Measurements from ENCODE around the gene LCE3E.
"Not testable (repeated sequence)": the region's sequence is repeated elsewhere in the genome, so short reads cannot be mapped to it uniquely, and the experiment has no call there.

LCE3E gene

GRCh38 chr1:152566681-152567080, at the start of gene LCE3E:
Gene LCE3E (minus strand): TSS chr1:152566780. CDS start chr1:152566208, 572 bp downstream.
- DNase-seq (ENCODE audit: low read depth): no peak

GRCh38 chr1:152613511-152613910, 46.9 kb upstream of the LCE3E start, which contains the start of gene LCE3B:
Gene LCE3B (plus strand): TSS chr1:152613811. CDS start chr1:152613811, 0 bp downstream.
- DNase-seq (ENCODE audit: low read depth): no peak

GRCh38 chr1:152599934-152600333, 33.4 kb upstream of the LCE3E start, which contains the start of gene LCE3C:
Gene LCE3C (plus strand): TSS chr1:152600234. CDS start chr1:152600732, 498 bp downstream.
- DNase-seq (ENCODE audit: low read depth): no peak

- DNase-seq (ENCODE audit: low read depth): no peak
Observed at GRCh38 chr1:152596986-152597385, 30.4 kb upstream of the LCE3E start.

- DNase-seq (ENCODE audit: low read depth): no peak
Observed at GRCh38 chr1:152585586-152585985, 19.0 kb upstream of the LCE3E start.

- DNase-seq (ENCODE audit: low read depth): no peak
Observed at GRCh38 chr1:152582647-152583046, 16.1 kb upstream of the LCE3E start.

GRCh38 chr1:152580433-152580832, 13.9 kb upstream of the LCE3E start, which contains the start of gene LCE3D:
Gene LCE3D (minus strand): TSS chr1:152580516. CDS start chr1:152579936, 580 bp downstream.
- no peak for DNase-seq (ENCODE audit: low read depth)

GRCh38 chr1:152579526-152579925, 12.9 kb upstream of the LCE3E start:
- DNase-seq (ENCODE audit: low read depth): not testable (repeated sequence)

GRCh38 chr1:152577168-152577567, 10.6 kb upstream of the LCE3E start:
- no peak for DNase-seq (ENCODE audit: low read depth)

GRCh38 chr1:152565535-152566215, 905 bp downstream of the LCE3E start:
- DNase-seq (ENCODE audit: low read depth): no peak

GRCh38 chr1:152565115-152565514, 1.5 kb downstream of the LCE3E start:
- no peak for DNase-seq (ENCODE audit: low read depth)

GRCh38 chr1:152548358-152548757, 18.2 kb downstream of the LCE3E start:
- not testable (repeated sequence) for DNase-seq (ENCODE audit: low read depth)

- no peak for DNase-seq (ENCODE audit: low read depth)
Observed at GRCh38 chr1:152546704-152547103, 19.9 kb downstream of the LCE3E start.

GRCh38 chr1:152543820-152544219, 22.8 kb downstream of the LCE3E start:
- DNase-seq (ENCODE audit: low read depth): no peak

- no peak for DNase-seq (ENCODE audit: low read depth)
Observed at GRCh38 chr1:152539901-152540300, 26.7 kb downstream of the LCE3E start.

- no peak for DNase-seq (ENCODE audit: low read depth)
Observed at GRCh38 chr1:152537496-152537895, 29.1 kb downstream of the LCE3E start.

- no peak for DNase-seq (ENCODE audit: low read depth)
Observed at GRCh38 chr1:152535774-152536173, 30.8 kb downstream of the LCE3E start.

GRCh38 chr1:152533327-152533938, 33.1 kb downstream of the LCE3E start:
- DNase-seq (ENCODE audit: low read depth): peak; percentile 5

- no peak for DNase-seq (ENCODE audit: low read depth)
Observed at GRCh38 chr1:152525080-152525641, 41.4 kb downstream of the LCE3E start.

GRCh38 chr1:152520561-152521090, 46.0 kb downstream of the LCE3E start:
- DNase-seq (ENCODE audit: low read depth): no peak

- no peak for DNase-seq (ENCODE audit: low read depth)
Observed at GRCh38 chr1:152519851-152520250, 46.7 kb downstream of the LCE3E start.

- DNase-seq (ENCODE audit: low read depth): no peak
Observed at GRCh38 chr1:152517237-152517811, 49.3 kb downstream of the LCE3E start.

Measured in stimulated activated CD8-positive, alpha-beta memory T cell treated with anti-CD3 and anti-CD28 coated beads, Interleukin-7, amount 100 ng/mL, for 24 hours (primary cell).